ENCODE data around the gene KIAA0513.
"Not testable (repeated sequence)": the region's sequence is repeated elsewhere in the genome, so short reads cannot be mapped to it uniquely, and the experiment has no call there.

The KIAA0513 gene

DNA sequence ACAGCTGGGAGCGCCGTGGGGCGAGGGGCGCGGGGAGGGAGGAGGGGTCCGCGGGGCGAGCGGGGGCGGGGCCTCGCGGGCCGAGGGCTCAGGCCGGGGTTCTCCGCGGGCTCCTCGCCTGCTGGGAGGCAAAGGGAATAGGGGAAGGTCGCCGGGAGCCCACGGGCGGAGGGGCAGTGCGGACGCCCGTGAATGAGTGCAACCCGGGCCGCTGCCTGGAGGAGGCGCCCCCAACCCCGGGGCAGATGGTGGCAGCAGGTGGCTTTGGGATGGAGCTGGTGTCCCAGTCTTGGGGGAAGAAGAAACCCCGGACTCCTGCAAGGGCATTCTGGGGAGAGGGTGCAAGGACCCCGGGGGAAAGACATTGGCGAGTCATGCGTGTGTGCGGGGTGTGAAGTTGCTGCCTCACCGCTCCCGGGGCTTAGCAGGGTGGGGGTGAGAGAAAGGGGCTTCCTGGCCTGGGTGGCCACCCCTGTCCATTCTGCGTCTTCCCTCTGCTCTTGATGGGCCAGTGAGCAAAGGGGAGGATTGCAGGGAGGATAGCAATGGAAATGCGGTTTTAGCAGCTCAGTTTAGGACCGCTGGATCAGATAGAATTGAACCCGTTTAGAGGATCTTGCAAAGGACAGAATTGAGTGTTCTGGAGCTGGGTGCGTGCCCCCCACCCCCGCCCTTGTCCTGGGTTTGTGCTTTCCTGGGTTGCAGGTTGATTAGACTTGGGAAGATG, 526 bp downstream of the KIAA0513 start:
- FAIRE-seq (no peak), DNase-seq (ENCODE audit: insufficient read length, low spot score) (no peak)

DNA sequence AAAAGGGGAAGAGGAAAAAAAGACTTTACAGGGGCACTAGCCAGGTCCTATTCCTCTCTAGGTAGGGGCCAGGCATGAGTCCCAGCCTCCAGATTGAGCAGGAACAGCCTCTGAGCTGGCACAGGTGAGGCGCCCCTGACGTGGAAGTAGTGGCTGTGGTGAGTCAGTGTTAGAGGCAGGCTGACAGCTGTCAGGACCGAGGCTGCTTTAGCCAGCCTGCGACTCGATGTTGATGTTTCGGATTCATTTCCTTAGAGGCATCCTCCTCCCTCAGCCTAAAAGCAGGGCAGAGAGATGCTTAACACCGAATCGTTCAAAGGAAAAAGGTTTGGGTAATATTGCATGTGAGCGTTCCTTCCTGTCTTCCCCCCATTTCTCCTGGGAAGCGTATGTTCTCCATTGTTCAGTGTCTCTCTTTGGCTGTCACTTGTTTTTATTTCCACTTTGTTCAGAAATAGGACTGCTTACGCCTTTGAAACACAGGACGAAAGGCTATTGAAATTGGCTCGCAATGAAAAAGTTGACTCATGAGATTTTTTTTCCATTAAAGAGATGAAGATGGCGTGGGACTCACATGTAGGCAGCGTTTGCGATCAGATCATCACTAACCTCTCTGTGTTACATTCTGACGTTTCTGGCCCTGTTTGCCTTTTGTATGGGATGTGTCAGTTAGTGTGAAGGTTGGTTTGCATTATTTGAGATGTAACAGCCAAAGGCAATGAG, 1.3 kb downstream of the KIAA0513 start:
- FAIRE-seq (peak; percentile 33), DNase-seq (ENCODE audit: insufficient read length, low spot score) (no peak)

DNA sequence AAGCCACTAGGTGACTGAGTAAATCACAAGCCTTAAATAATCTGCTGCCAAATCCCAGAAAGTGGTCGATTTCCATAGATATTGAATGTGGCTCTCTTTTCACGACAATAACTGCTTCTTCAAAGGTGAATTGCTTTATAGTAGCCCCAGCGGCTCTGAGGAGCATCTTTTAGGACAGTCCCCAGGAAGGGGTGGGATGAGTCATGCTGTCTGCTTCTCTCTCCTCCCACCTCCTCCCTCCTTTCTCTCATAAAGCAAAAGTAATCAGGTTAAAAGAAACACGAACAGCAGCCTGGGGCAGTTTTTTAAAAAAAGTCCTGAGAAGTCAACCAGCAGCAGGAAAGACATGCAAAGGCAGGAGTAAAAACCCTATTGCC, 1.8 kb downstream of the KIAA0513 start:
- no peak for FAIRE-seq
- DNase-seq (ENCODE audit: insufficient read length, low spot score): peak; percentile 65

DNA sequence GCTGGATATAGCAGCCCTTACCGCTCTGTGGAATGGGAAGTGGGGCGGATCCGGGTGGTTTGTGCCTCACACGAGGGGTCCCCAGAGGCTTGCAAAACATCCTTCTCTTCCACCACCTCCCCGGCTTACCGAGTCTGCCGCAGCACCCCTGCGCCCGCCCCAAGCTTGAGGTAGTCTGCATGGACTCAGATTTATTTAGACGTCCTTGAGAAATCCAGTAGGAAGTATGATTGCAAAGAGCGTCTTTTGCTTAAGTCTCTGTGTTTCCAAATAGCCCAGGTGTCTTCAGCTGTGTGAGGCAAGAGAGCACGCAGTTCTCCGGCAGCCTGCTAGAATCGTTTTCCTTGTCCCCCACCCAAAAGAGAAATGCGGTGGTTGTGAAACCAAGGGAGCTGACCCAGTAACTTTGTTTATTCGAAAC, 2.4 kb downstream of the KIAA0513 start:
- DNase-seq (ENCODE audit: insufficient read length, low spot score) (no peak), FAIRE-seq (no peak)

DNA sequence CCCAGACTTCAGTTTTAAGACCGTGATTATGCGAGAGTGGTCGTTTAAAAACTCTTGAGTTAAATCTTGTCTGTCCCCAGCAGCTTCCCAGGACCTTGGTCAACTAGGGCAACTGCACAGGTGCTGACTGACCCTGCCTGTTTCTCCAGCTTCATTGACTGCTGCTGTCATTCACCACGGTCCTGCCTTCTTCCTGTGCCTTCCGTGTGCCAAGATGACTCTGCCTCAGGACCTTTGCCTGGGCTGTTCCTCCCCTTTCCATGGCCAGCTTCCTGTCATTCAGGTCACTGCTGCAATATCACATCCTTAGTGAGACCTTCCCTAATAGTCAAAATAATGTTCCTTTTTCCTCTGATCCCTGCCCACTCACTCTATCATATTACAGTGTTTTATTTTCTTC, 3.9 kb downstream of the KIAA0513 start:
- FAIRE-seq: no peak

DNA sequence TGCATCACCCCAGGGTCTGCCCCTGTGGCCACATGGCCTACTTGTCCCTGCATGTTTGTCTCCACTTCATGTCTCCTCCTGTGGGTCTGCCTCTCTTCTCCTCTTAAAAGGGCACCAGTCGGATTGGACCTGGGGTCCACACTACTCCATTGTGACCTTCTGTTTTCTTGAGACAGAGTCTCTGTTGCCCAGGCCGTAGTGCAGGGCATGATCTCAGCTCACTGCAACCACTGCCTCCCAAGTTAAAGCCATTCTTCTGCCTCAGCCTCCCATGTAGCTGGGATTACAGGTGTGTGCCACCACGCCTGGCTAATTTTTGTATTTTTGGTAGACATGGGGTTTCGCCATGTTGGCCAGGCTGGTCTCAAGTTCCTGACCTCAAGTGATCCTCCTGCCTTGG, 4.6 kb downstream of the KIAA0513 start:
- FAIRE-seq; DNase-seq (ENCODE audit: insufficient read length, low spot score): not testable (repeated sequence)

More for the DNA sequence above, 3.9 kb downstream of the KIAA0513 start:
- no peak for DNase-seq (ENCODE audit: insufficient read length, low spot score)

DNA sequence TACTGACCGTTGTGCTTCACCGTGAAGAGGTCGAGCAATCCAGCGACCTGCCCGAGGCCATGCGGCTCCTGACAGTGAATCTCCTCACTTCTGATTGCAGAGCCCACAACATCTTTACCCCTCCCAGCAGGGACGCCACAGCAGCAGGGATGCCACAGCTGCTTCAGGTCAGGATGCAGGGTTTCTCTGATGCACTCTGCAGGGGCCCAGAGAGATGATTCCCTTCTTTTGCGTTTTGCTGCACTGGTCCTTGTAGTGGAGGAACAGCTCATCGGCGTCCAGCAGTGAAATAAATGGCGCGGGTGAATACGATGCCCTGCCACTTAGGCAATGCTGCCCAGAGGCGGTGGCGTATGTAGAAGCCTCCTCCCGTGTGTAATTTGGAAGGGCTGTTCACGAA, 5.6 kb downstream of the KIAA0513 start:
- no peak for FAIRE-seq

DNA sequence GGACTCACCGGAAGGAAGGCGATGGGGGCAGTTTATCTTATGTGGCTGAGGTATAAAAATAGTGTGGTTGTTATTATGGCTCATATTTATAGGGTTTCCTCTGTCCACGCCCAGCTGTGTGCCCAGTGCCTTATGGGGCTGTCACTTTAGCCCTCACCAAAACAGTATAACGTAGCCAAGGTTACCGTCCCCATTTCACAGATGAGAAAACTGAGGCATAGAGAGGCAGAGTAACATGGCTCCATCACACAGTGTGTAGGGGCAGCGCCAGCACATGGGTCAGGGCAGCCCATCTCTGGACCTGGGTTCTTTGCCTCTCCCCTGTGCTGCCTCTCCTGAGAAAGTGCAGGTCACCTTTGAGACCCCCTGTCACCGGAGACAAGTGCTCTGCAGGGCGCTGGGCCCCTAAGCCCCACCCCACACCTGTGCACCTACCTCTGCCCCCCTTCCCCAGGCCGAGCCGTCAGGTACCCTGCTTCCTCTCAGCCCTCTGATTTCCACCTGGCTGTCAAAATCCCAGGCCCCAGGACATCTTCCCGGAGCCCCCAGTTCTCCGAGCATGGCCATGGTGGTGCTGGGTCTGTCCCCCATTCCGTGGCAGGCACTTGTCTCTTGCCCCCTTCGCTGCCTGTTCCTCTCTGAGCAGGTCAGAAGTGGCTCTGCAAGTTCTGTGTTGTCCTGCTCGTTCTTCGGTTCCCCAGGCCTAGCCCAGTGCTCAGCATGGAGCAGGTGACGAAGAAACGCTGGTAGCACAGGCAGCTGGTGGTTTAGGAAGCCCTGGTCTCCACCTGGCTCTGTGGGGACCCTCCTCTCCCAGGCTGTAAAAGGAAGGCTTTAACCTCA, 7.2 kb downstream of the KIAA0513 start:
- no peak for FAIRE-seq
- DNase-seq (ENCODE audit: insufficient read length, low spot score): no peak

More for the DNA sequence above, 5.6 kb downstream of the KIAA0513 start:
- no peak for DNase-seq (ENCODE audit: insufficient read length, low spot score)

DNA sequence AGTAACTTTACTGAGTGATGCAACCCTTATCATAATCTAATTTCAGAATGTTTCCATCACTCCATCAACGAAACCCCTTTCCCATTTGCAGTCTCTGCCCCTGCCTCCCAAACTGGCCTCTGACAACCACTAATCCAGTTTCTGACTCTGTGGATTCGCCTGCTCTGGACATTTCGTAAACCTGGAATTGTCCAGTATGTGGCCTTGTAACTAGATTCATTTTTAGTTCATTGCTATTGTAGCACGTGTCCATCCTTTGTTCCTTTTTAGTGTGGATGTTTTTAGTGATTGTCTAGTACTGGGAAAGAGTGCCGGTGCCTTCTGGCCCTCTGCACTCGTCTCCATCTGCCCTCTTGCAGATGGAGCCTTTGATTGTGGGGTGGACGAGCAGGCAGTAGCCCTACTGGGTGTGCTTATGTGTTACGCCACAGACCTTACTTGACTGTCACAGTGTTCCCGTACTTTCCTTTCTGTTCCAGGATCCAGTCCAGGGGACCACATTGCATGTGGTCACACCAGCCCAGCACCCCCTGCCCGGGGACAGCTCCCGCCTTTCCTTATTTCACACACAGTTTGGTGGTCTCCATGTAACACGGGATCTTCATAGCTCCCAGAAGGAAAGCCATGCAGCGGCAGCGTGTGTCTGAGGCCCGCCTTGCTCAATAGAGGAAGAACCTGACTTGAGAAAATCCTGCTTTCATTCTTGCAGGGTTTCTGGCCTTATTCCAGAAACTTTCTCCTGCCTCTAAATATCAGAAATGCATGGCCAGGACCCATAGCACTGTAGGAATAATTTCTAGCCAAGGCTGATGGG, 8.8 kb downstream of the KIAA0513 start:
- FAIRE-seq: no peak
- no peak for DNase-seq (ENCODE audit: insufficient read length, low spot score)

DNA sequence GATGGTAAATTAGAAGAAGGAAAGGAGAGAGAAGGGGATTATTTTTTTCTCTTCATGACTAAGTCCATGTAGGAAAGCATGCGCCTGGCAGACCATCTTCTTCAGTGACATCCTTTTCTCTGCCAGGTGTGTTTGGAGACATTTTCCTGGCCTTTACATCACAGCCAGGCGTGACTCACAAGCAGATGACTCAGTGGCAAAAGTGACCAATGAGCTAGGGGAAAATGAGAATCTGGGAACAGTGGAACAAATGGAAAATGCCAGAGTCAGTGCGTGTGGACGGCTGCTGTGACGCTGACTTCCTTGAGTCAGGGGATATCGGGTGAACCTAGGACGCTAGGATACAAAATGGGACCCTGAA, 9.4 kb downstream of the KIAA0513 start:
- FAIRE-seq: peak; percentile 26

DNA sequence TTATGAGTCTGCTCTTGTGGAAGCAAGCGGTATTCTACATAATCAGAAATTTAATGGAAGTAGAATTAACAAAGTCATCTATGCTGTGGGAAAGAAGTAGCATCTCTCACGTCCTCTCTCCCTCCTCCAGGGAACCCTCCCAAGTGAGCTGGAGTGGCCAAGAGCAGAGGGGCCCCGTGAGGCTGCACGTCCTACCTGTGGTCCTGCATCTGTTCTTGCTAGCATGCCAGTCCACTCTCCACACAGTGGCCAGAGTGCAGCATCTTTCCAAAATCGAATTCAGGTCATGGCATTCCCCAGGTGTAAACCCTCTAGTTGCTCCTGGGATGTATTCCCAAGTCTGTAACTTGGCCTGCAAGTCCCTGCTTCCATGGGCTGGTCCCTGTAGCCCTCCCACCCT, 10.1 kb downstream of the KIAA0513 start:
- DNase-seq (ENCODE audit: insufficient read length, low spot score) (no peak), FAIRE-seq (no peak)

More for the DNA sequence above, 9.4 kb downstream of the KIAA0513 start:
- peak; percentile 61 for DNase-seq (ENCODE audit: insufficient read length, low spot score)

DNA sequence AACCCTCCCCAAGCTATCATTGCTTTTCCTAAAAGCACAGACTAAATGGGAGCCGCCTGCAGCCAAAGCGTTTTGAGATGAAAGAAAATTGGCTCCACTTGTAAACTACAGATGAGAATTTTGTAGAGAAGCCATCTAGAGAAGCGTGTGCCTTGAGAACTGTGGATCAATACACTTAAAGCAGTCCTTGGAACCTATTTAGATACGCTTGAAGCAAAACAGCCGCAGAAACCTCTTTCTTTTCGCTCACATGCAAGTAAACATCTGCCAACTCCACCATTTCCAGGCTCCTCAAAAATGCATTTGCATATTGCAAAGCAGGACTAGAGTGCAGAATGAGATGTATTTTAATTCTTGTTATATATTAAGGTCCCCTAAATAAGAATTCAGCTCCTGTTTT, 13.1 kb downstream of the KIAA0513 start:
- no peak for FAIRE-seq
- DNase-seq (ENCODE audit: insufficient read length, low spot score): no peak

DNA sequence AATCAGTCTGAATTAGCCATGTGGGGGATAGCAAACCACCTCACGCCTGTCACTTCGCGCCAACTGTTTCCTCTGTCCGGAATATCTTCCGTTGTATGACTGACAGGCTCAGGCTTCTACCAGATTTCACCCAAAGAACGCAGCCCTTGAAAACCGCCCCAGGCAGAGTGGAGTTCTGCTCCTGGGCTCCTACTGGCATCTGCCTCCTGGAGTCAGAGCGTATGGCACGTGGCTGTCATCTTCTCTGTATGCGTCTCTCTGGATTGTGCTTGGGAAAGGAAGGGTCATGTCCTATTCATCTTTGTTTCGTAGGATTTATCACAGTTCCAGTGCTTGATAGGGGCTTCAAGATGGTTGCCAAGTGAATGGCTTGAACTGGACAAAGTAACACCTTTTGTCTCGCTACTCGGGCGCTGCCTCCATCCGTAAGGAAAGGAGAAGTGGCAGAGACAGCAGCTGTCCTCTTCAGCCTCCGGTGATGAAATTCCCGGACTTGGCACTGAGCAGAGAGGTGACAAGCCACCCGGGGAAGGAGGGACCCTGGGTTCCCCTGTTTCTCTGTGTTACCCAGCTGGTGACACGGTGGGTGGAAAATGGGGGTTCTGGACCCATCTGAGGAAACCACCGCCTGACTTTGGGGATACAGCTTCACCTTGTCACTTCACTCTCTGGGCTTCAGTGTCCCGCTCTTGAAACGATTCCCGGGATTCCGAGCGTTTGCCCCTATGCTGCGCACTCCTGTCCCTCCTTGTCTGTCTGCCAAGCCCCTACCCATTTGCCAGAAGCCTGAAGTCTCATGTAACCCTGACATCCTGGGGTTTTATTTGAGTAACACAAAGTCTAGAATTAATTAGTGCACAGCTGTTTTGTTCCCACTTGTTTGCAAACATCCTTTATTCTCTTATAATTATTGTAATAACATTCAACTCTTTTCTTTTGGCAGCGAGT, 13.9 kb downstream of the KIAA0513 start:
- no peak for DNase-seq (ENCODE audit: insufficient read length, low spot score)
- no peak for FAIRE-seq

DNA sequence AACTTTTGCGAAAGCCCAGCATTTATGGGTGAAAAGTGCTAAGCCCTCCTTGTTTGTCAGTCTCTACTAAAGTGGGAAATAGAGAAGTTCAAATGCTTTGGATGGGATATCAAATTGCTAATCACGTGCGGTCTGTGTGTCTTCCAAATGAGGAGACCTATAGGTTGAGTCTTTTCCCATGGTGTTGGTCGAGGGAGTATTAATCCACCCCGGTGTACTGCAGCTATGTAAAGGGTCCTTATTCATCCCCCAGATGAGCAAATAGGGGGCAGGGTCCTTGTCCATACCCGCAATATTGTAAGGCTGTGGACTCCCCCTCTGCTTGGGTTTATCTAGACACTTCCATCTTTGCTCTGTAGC, 14.6 kb downstream of the KIAA0513 start:
- no peak for DNase-seq (ENCODE audit: insufficient read length, low spot score)

DNA sequence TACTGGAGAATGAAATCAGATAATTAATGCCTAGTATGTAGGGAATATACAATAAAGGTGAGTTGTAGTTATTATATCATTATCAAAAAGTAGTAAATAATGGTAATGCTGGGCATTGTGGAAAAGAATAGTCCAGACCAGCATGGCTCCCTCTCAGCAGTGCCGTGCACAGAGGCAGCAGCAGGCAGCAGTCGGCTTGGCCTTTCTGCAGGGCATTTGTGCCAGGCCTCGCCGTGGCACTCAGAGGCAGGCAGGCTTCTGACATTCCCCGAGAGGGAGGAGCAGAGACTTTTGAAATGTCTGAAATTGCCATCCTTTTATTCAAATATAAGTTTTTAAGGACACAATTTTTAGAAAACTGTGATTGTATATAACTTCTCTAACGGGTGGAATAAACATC, 15.0 kb downstream of the KIAA0513 start:
- FAIRE-seq: no peak
- no peak for DNase-seq (ENCODE audit: insufficient read length, low spot score)

More for the DNA sequence above, 14.6 kb downstream of the KIAA0513 start:
- no peak for FAIRE-seq

DNA sequence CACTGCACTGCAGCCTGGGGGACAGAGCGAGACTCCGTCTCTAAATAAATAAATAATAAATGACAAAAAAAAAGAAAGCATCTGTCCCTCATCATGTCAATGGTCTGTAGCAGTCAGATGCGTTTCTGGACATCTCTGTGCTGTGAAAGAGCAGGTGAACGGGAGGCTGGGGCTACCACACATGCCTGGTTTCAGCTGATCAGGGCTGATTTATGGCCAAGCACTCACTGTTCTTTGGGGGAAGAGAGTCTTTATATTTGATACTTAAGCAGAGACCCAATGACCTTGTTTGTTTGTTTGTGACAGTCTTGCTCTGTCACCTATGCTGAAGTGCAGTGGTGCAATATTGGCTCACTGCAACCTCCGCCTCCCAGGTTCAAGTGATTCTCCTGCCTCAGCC, 17.5 kb downstream of the KIAA0513 start:
- FAIRE-seq: no peak
- no peak for DNase-seq (ENCODE audit: insufficient read length, low spot score)

DNA sequence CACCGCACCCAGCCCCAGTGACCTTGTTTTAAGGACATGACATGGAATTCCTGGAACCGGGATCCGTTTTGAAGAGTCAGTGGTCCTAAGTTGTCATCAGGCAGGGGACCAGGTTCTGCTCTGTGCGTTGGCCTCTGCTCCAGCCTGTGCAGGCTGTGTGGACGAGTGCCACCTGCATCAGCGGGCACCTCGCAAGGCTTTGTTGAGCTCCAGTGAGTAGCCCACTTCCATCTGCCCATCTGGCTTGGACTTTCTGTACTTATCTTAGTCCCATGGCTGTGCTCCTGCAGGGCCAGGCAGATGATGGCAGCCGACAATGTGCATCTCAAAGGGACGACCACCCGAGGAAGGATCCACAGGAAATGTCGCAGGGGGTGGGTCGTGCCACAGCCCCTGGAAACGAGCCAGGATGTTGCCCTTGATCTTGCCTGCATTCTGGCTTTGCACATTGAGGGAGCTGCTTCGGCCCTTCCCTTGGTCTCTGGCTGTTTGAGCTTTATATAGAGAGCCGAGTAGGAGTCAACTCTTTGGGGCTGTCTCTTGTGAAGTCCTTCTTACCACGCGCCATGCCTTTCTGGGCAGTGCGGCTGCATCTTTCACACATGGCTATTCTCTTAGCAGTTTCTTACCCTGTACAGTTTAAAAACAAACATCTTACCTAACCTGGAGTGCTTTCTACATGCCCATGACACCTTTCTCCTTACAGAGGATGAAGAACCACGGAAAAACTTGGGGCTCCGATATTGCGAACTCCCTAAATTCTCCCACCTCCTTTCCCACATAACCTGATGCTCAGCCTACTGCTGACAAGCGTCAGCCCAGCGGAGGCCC, 18.3 kb downstream of the KIAA0513 start:
- DNase-seq (ENCODE audit: insufficient read length, low spot score): no peak
- no peak for FAIRE-seq

DNA sequence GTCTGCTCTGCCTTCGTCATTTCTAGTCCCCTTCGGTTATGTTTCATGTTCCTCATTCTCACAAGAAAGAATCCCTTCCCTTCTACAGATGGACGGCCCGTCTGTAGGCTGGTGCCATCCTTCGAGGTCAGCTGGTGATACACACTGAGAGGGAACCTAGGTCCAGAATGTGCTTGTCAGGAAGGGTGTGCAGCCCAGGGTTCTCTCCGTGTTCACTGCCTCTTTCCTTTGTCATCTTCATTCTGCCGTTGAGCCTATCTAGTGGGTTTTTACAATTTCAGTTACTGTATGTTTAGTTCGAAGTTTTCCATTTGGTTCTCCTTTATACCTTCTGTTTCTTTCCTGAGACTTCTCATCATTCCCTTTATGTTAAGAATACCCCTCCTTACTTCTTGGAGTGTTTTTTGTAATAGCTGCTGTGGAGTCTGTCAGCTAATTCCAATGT, 18.9 kb downstream of the KIAA0513 start:
- DNase-seq (ENCODE audit: insufficient read length, low spot score): no peak
- FAIRE-seq: no peak

Data from HTR-8/SVneo (cell line).